GM18870 (cell line): ENCODE results near the gene TRIM15.
"Not testable (repeated sequence)": the region's sequence is repeated elsewhere in the genome, so short reads cannot be mapped to it uniquely, and the experiment has no call there.

ENCODE experiments used
- ATAC-seq: cut with Tn5 transposase; IDR thresholded peaks from one replicate; pipeline ENCODE4 v1.9.1; 2021; ENCODE audit warnings: moderate library complexity; ENCODE audit not compliant: unreplicated experiment

The TRIM15 gene

GRCh38 chr6:30195951-30196350 is 32.6 kb downstream of the TRIM15 start:
- no peak for ATAC-seq

- no peak for ATAC-seq
These were observed 33.0 kb downstream of the TRIM15 start for GRCh38 chr6:30196376-30196775.

- ATAC-seq = no peak
These were observed 35.1 kb downstream of the TRIM15 start for GRCh38 chr6:30198166-30199084.

GRCh38 chr6:30200551-30201281 is 37.4 kb downstream of the TRIM15 start:
- ATAC-seq = no peak

GRCh38 chr6:30202366-30202765 is 39.0 kb downstream of the TRIM15 start:
- ATAC-seq = no peak

GRCh38 chr6:30204116-30204515 is 40.8 kb downstream of the TRIM15 start:
- ATAC-seq = no peak

- no peak for ATAC-seq
These were observed 42.8 kb downstream of the TRIM15 start for GRCh38 chr6:30206152-30206551.

- ATAC-seq = no peak
These were observed 43.7 kb downstream of the TRIM15 start for GRCh38 chr6:30206799-30207618.

GRCh38 chr6:30207619-30208295 is 44.4 kb downstream of the TRIM15 start:
- no peak for ATAC-seq

- ATAC-seq = no peak
These were observed 48.0 kb downstream of the TRIM15 start for GRCh38 chr6:30211306-30211705.

GRCh38 chr6:30211899-30212298 is 48.6 kb downstream of the TRIM15 start:
- ATAC-seq = no peak

GRCh38 chr6:30212865-30213666 is 49.7 kb downstream of the TRIM15 start, which contains the start of gene TRIM26:
Gene TRIM26 (minus strand): TSS chr6:30213406. CDS start chr6:30199103, 14,303 bp downstream.
- ATAC-seq = peak; percentile 88

GRCh38 chr6:30213667-30213956 is 50.3 kb downstream of the TRIM15 start:
- ATAC-seq = no peak

- ATAC-seq = no peak
These were observed 50.8 kb downstream of the TRIM15 start for GRCh38 chr6:30213957-30214656.

GRCh38 chr6:30214657-30214982 is 51.3 kb downstream of the TRIM15 start:
- ATAC-seq = no peak

GRCh38 chr6:30216096-30216495 is 52.8 kb downstream of the TRIM15 start:
- no peak for ATAC-seq

- ATAC-seq = no peak
These were observed 55.9 kb downstream of the TRIM15 start for GRCh38 chr6:30219244-30219643.

GRCh38 chr6:30221395-30221794 is 58.0 kb downstream of the TRIM15 start:
- not testable (repeated sequence) for ATAC-seq

- not testable (repeated sequence) for ATAC-seq
These were observed 58.6 kb downstream of the TRIM15 start for GRCh38 chr6:30221956-30222355.
